OCI-LY1 (cell line): Measurements from ENCODE around the gene FARP1.

ENCODE experiments used
- H2AFZ ChIP-seq: fragments of 200-600 bp; sonication (generic), shearing (Covaris generic); 2 replicates; pipeline ENCODE4 v1.6.0; 2014; ENCODE audit warnings: antibody characterized with exemption, mild to moderate bottlenecking, low read length
- H3F3A ChIP-seq: fragments of 200-600 bp; sonication (generic), shearing (Covaris generic); 2 replicates; pipeline ENCODE4 v1.6.0; 2014; ENCODE audit warnings: mild to moderate bottlenecking, antibody characterized with exemption, low read length, moderate library complexity; ENCODE audit not compliant: insufficient read depth
- H3K27ac ChIP-seq: fragments of 200-600 bp; sonication (generic); 2 replicates; pipeline ENCODE4 v1.5.1; 2014; ENCODE audit warnings: low read length, mixed run types, mild to moderate bottlenecking, low read depth; ENCODE audit not compliant: poor library complexity, severe bottlenecking
- H3K27me3 ChIP-seq: fragments of 200-600 bp; sonication (generic); 2 replicates; pipeline ENCODE4 v1.6.0; 2014; ENCODE audit warnings: antibody characterized with exemption, mild to moderate bottlenecking, low read length, moderate library complexity; ENCODE audit not compliant: insufficient read depth
- H3K36me3 ChIP-seq: fragments of 200-600 bp; sonication (generic); 2 replicates; pipeline ENCODE4 v1.6.1; 2014; ENCODE audit warnings: mild to moderate bottlenecking, antibody characterized with exemption, low read length, moderate library complexity, mixed read lengths; ENCODE audit not compliant: insufficient read depth
- H3K4me1 ChIP-seq: fragments of 200-600 bp; sonication (generic); 2 replicates; pipeline ENCODE4 v1.5.1; 2014; ENCODE audit warnings: mild to moderate bottlenecking, low read length, moderate library complexity; ENCODE audit not compliant: insufficient read depth, severe bottlenecking
- H3K4me2 ChIP-seq: fragments of 200-600 bp; sonication (generic), shearing (Covaris generic); 2 replicates; pipeline ENCODE4 v1.6.1; 2014; ENCODE audit warnings: low read length
- H3K4me3 ChIP-seq: fragments of 200-600 bp; sonication (generic); 2 replicates; pipeline ENCODE4 v1.5.1; 2014; ENCODE audit warnings: low read length, low read depth, mild to moderate bottlenecking, mixed read lengths; ENCODE audit not compliant: poor library complexity, severe bottlenecking
- H3K79me2 ChIP-seq: fragments of 200-600 bp; shearing (Covaris generic); 2 replicates; pipeline ENCODE4 v1.6.1; 2016; ENCODE audit warnings: mixed run types, low read length, mixed read lengths; ENCODE audit not compliant: insufficient read depth
- H3K9ac ChIP-seq: fragments of 200-600 bp; sonication (generic), shearing (Covaris generic); 2 replicates; pipeline ENCODE4 v1.6.1; 2014; ENCODE audit warnings: mild to moderate bottlenecking, low read length, mixed read lengths
- H3K9me2 ChIP-seq: fragments of 200-600 bp; sonication (generic), shearing (Covaris generic); 2 replicates; pipeline ENCODE4 v1.6.1; 2014; ENCODE audit warnings: low read depth, mild to moderate bottlenecking, low read length, mixed read lengths
- H3K9me3 ChIP-seq: fragments of 200-600 bp; shearing (Covaris generic); 2 replicates; pipeline ENCODE4 v1.6.1; 2014; ENCODE audit warnings: low read length, mixed read lengths
- H4K20me1 ChIP-seq: fragments of 200-600 bp; sonication (generic), shearing (Covaris generic); 2 replicates; pipeline ENCODE4 v1.6.0; 2016; ENCODE audit warnings: mild to moderate bottlenecking, low read length; ENCODE audit not compliant: insufficient read depth
- CTCF ChIP-seq: fragments of 200-600 bp; sonication (generic), shearing (Covaris generic); IDR thresholded peaks from 2 replicates; pipeline ENCODE4 v1.5.1; 2017; ENCODE audit warnings: mild to moderate bottlenecking, antibody characterized with exemption, low read length, moderate library complexity, mixed read lengths
- EZH2 ChIP-seq: fragments of 200-600 bp; sonication (generic), shearing (Covaris generic); IDR thresholded peaks from 2 replicates; pipeline ENCODE4 v1.8.0; 2017; ENCODE audit warnings: borderline replicate concordance, mixed run types, mild to moderate bottlenecking, antibody characterized with exemption, low read length, moderate library complexity, mixed read lengths

FARP1 gene

GRCh38 chr13:98476538-98476966 is 333.7 kb downstream of the FARP1 start:
- H3K79me2 ChIP-seq: no peaks in the 10 kb centered on the region
- H4K20me1 ChIP-seq: no peaks in the 10 kb centered on the region
- H2AFZ ChIP-seq: no peak overlapping the region
- H3F3A ChIP-seq: no peaks in the 10 kb centered on the region
- no peak overlapping the region; the same call in 1 of the 2 replicates for H3K4me2 ChIP-seq
- no peak overlapping the region for H3K9ac ChIP-seq
- H3K4me1 ChIP-seq: peaks cover 9% of the 10 kb centered on the region
- TF ChIP-seq EZH2 (no peak), CTCF (no peak)
- H3K27me3 ChIP-seq: no peaks in the 10 kb centered on the region
- H3K9me2 ChIP-seq: no peaks in the 10 kb centered on the region
- H3K4me3 ChIP-seq: no peak overlapping the region
- H3K36me3 ChIP-seq: peaks cover 39% of the 10 kb centered on the region
- H3K9me3 ChIP-seq: no peaks in the 10 kb centered on the region
- H3K27ac ChIP-seq: peak overlapping the region; percentile 6

GRCh38 chr13:98478189-98479129 is 335.6 kb downstream of the FARP1 start:
- no peak overlapping the region for H3K4me3 ChIP-seq
- TF ChIP-seq CTCF (no peak), EZH2 (no peak)
- H3F3A ChIP-seq: no peaks in the 10 kb centered on the region
- H3K4me2 ChIP-seq: no peak overlapping the region
- H2AFZ ChIP-seq: no peak overlapping the region
- H3K9me2 ChIP-seq: no peaks in the 10 kb centered on the region
- H3K27me3 ChIP-seq: no peaks in the 10 kb centered on the region
- H3K4me1 ChIP-seq: peaks cover 9% of the 10 kb centered on the region
- H3K36me3 ChIP-seq: peaks cover 26% of the 10 kb centered on the region
- H4K20me1 ChIP-seq: no peaks in the 10 kb centered on the region
- no peaks in the 10 kb centered on the region for H3K9me3 ChIP-seq
- no peaks in the 10 kb centered on the region for H3K79me2 ChIP-seq
- no peak overlapping the region for H3K9ac ChIP-seq
- H3K27ac ChIP-seq: no peak overlapping the region

GRCh38 chr13:98479496-98480003 is 336.7 kb downstream of the FARP1 start:
- Histone ChIP-seq H3K4me2 (no peak overlapping the region), H3K4me3 (no peak overlapping the region), H3K4me1 (peaks cover 9% of the 10 kb centered on the region), H3K9me3 (no peaks in the 10 kb centered on the region), H4K20me1 (no peaks in the 10 kb centered on the region), H3K79me2 (no peaks in the 10 kb centered on the region), H3K27ac (no peak overlapping the region), H3K27me3 (no peaks in the 10 kb centered on the region), H3K9ac (no peak overlapping the region), H3K36me3 (peaks cover 16% of the 10 kb centered on the region), H3K9me2 (no peaks in the 10 kb centered on the region), H2AFZ (no peak overlapping the region), H3F3A (no peaks in the 10 kb centered on the region)
- TF ChIP-seq CTCF (no peak), EZH2 (no peak)
